GM20000 (cell line): ENCODE data around the gene VPS37C.

Source experiments
- DNase-seq: peaks from one replicate; pipeline ENCODE4 v3.0.0; 2012; ENCODE audit warnings: low spot score
- TF ChIP-seq, protein P1 (sequence below): IDR thresholded peaks from 2 replicates; pipeline ENCODE4 v1.5.1; 2012; ENCODE audit warnings: mild to moderate bottlenecking, control low read depth; ENCODE audit errors: extremely low read depth, missing control alignments

Gene VPS37C

DNA sequence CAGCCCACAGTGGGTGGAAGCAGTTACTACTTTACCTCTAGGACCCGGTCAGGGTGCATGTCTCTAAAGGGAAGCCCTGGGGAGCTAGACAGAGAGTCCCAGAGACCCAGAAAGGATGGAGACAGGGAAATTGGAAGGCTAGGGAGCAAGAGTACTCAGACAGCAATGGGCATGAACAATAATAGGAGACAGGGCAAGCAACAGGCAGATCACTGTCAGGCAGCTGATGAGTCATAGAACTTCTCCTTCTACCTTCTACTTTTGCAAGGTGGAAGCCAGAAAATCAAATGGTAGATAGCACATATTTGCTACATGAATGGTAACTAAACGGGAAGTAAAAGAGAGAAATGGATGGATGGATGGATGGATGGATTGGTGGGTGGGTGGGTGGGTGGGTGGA lies 39.3 kb downstream of the VPS37C start:
- no peak for DNase-seq
- TF ChIP-seq, protein P1, sequence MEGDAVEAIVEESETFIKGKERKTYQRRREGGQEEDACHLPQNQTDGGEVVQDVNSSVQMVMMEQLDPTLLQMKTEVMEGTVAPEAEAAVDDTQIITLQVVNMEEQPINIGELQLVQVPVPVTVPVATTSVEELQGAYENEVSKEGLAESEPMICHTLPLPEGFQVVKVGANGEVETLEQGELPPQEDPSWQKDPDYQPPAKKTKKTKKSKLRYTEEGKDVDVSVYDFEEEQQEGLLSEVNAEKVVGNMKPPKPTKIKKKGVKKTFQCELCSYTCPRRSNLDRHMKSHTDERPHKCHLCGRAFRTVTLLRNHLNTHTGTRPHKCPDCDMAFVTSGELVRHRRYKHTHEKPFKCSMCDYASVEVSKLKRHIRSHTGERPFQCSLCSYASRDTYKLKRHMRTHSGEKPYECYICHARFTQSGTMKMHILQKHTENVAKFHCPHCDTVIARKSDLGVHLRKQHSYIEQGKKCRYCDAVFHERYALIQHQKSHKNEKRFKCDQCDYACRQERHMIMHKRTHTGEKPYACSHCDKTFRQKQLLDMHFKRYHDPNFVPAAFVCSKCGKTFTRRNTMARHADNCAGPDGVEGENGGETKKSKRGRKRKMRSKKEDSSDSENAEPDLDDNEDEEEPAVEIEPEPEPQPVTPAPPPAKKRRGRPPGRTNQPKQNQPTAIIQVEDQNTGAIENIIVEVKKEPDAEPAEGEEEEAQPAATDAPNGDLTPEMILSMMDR: no peak

GRCh38 chr11:61121192-61121831 lies 39.9 kb downstream of the VPS37C start:
- TF ChIP-seq, protein P1: no peak
- no peak for DNase-seq

DNA sequence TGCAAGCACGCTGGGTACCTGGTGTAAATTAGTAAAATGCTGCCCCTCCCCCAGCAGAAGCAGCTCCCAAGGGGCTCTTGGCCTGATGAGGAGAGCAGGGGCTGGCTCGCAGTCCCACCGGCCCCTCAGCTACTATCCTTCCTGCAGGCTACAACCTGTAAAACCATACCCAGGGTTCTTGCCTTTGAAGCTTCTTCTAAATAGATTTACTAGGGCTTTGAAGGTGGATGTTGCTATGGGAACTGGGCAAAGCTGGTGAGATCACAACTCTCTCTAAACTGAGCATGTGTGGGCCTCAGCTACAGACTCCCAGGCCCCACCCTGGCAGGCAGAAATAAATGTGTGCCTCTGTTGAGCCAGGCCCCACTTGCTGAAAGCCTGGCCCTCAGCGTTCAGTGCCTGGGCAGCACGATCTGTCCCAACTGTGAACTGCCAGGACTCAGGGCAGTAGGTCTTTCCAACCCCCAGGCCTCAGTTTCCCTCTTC lies 40.5 kb downstream of the VPS37C start:
- no peak for DNase-seq
- TF ChIP-seq, protein P1: no peak

GRCh38 chr11:61120099-61120705 lies 41.0 kb downstream of the VPS37C start:
- no peak for DNase-seq
- TF ChIP-seq, protein P1: no peak

DNA sequence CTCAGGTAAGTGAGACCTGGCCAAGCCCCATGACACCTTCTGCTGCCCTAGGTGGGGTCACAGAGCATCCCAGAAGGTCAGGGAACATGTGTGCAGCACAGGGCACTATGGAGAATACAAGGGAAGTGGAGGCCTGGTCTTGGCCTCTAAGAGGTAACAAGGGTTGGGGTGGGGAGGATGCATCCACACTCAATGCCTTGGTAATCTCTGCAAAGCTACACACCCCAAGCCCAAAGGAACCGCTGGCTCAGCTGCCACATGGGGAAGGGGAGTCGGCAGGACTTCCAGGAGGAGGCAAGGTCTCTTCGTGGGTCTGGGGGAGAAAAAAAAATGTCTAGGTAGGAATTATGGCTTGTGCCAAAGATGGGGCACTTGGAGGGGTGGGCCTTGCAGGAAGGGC lies 41.7 kb downstream of the VPS37C start:
- TF ChIP-seq, protein P1: no peak
- no peak for DNase-seq

GRCh38 chr11:61119055-61119454 lies 42.2 kb downstream of the VPS37C start:
- TF ChIP-seq, protein P1: no peak

GRCh38 chr11:61118406-61118805 lies 42.8 kb downstream of the VPS37C start:
- DNase-seq: no peak
- TF ChIP-seq, protein P1: no peak

More at GRCh38 chr11:61119055-61119454, 42.2 kb downstream of the VPS37C start:
- no peak for DNase-seq
